T-helper 1 cell (primary cell): Measurements from ENCODE around the gene DNAL1.
A peak's percentile ranks its signal among the peaks of the same experiment; 100 is the strongest.

Experiments used
- DNase-seq, 5 donors: peaks; one replicate each; pipeline ENCODE4 v3.0.0-alpha.2; 2012 to 2020

The DNAL1 gene

DNA sequence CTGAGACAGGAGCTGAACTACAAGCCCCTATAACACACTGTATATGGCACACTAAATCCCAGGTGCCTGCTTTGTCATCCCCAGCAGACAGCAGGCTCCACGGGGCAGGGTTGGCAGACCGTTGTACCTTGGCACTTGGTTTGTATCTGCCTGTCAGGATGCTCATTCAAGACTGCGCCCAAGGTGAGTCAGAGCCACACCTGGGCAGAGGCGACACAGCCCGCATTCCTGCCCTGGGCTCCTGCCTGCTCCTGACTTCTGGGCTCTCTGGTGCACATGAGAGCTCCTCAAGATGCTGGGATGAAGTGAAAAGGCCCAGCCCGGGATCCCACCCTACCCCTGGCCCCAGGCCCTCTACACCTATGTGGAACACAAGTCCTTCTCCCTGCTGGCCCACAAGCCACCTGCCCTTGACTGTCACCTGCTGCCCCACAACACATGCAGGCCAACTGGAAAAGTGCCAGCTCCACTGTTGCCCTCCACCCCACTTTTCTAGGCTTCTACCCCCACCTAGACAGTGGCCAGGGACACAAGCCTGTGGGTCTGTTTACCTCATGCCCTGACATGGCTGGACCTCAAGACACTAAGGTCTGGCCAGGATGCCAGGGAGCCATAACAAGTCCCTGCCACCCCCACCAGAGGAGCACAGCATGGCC lies 100.2 kb downstream of the DNAL1 start:
- no peak for DNase-seq

GRCh38 chr14:73745571-73746519 lies 101.1 kb downstream of the DNAL1 start:
- no peak for DNase-seq

DNA sequence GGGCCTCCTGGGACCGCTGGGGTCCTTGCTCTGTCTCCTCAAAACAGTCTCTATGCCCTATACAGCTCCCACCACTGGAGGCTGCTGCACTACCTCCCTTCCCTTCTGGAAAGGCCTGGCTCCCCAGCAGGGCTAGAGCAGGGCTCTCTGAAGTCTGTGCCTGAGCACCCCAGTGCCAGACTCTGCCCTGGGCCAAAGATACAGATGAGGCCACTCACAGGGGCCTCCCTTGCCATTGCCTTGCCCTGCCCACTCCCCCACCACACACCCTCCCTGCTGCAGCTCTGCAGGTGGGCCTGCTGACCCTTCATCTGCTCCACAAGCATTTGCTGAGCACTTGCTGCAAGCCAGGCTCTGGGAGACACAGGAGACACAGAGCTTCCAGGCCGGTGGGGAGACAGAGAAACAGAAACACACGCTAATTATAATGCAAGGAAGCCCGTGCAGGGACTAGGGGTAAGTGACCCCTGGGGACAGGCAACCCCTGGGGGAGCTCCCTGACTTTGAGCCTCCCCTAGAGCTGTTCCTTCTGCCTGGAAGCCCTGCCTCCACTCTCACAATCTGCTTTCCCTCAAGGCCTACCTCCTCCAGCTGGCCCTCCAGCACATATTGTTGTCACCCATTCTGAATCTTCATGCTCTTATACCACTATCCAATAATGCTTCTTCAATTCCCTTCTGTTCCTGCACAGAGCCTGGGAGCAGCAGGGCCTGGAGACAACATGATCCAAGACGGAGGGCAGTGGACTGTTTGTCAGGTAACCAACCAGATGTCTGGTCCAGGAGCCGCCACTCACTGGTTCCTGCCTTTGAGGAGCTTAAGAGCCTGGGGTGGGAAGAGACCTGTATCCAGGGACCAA lies 102.0 kb downstream of the DNAL1 start:
- no peak for DNase-seq

- DNase-seq = peak in 1 of 5 donors; percentile 41
Observed at GRCh38 chr14:73747379-73748211, 102.8 kb downstream of the DNAL1 start.

DNA sequence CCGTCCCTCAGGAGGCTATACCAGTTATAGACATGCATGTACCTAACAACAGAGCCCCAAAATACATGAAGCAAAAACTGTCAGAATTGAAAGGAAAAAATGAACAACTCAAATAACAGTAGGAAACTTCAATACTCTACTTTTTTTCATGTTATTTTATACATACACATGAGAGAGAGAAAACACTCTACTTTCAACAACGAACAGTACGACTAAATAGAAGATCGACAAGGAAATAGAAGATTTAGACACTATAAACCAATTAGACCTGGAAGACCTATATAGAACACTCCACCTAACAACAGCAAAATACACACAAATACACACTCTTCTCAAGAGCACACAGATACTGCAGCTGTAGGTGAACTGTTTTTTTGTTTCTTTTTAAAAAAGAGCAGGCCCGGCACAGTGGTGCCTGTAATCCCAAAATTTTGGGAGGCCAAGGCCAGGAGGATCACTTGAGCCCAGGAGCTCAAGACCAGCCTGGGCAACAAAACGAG lies 104.1 kb downstream of the DNAL1 start:
- DNase-seq = no peak

- DNase-seq = no peak
Observed at GRCh38 chr14:73749706-73750530, 105.1 kb downstream of the DNAL1 start.

DNA sequence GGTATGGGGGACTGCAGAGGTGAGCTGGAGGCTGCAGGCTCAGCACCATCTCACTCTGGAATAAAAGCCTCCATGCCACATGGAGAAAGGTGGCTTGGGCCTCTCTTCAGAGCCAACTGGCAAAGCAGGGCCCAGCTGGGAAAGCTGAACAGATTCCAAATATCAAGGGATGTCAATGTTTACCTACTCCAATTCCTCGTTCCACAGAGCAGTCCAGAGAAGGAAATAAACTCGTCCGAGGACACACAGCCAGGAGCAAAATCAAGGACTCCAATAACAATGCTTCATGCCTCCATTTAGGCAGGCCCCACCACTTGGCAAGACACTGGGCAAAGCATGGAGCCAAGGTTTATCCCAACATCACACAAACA lies 105.7 kb downstream of the DNAL1 start:
- DNase-seq = no peak

DNA sequence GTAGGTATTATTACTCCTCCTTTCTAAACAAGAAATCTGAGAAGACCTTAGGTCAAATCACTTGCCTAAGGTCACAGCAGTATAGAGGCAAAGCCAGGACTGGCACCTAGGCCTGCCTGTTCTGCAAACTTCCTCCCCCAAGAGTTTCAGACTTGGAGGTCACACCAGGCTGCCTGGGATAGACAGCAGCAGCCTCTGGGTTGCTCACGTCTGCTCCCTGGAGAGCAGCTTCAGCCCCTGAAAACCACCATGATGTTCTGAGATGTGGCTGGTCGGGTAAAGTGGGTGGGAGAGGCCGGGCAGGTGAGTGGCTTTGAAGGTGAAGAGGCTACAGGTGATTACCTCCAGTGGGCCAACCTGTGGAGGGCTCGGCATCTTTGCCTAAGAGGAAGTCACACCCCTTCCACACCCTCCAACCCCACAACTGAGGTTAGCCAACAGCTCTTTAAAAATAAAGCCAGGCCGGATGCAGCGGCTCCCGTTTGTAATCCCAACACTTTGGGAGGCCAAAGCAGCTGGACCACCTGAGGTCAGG lies 106.4 kb downstream of the DNAL1 start:
- DNase-seq = no peak

GRCh38 chr14:73752297-73752992 lies 107.7 kb downstream of the DNAL1 start:
- peak in 1 of 5 donors; percentile 40 for DNase-seq
